HCT116 (cell line): ENCODE measurements around the gene RIMS4. TPM values are rescaled to one million over a fixed set of nuclear protein-coding genes. Genes with fewer than 3 reads are reported as not detected.

ENCODE experiments used
- ATAC-seq: fragments of 200-7000 bp; cut with Tn5 transposase; 2 replicates; pipeline ENCODE4 v1.9.1; 2020; ENCODE audit warnings: mild to moderate bottlenecking, moderate library complexity
- BruUV-seq: library from RNA; stranded (reverse); fragments of 400-500 nt; replicated peaks from 2 replicates; lab custom pipeline; 2021; lab: Mats Ljungman, UMichigan
- CTCF ChIA-PET: fragments of 300-600 bp; sonication (Branson Sonifier 250); formaldehyde crosslinking; loops from one replicate; lab custom pipeline; 2021; ENCODE audit warnings: antibody characterized with exemption; lab: Charles Lee
- POLR2A ChIA-PET: fragments of 300-600, 350-600 bp; sonication (Branson Sonifier 250); formaldehyde crosslinking; loops from one replicate; lab custom pipeline; 2021; ENCODE audit warnings: antibody characterized with exemption; lab: Charles Lee
- RAD21 ChIA-PET, 2 experiments: fragments of 300-600 bp; sonication (Branson Sonifier 250); formaldehyde crosslinking; loops; one replicate each; lab custom pipeline; 2023; ENCODE audit warnings: low total read pairs in 2 of 2; ENCODE audit not compliant: uncharacterized antibody in 2 of 2, unreplicated experiment in 2 of 2, low non-redundant PET in 1 of 2; lab: Charles Lee
- DNase-seq: peaks from one replicate; pipeline ENCODE4 v3.0.0-alpha.2; 2010; ENCODE audit warnings: low read depth, low spot score
- H2AFZ ChIP-seq: fragments of 200-600 bp; shearing (Covaris generic), sonication (generic); 2 replicates; pipeline ENCODE4 v1.6.1; 2017; ENCODE audit warnings: low read depth, mixed run types, mixed read lengths, antibody characterized with exemption, low read length; ENCODE audit not compliant: poor library complexity, severe bottlenecking
- H3K27ac ChIP-seq: 2 replicates; pipeline ENCODE4 v1.5.1; 2012; ENCODE audit warnings: low read depth, low read length
- H3K27me3 ChIP-seq: fragments of 200-600 bp; sonication (generic); 2 replicates; pipeline ENCODE4 v1.6.1; 2016; ENCODE audit warnings: mixed run types, low read length, mixed read lengths; ENCODE audit not compliant: insufficient read depth
- H3K36me3 ChIP-seq, 2 experiments: fragments of 200-500 bp in 1 of 2; fragments of 200-600 bp in 1 of 2; sonication (Bioruptor generic) in 1 of 2; sonication (generic) in 1 of 2; 2 replicates each; pipeline versions ENCODE4 v1.5.1 to v1.6.1; 2014 to 2016; ENCODE audit warnings: low read length in 2 of 2, inconsistent platforms in 1 of 2, mixed read lengths in 1 of 2, mixed run types in 1 of 2; ENCODE audit not compliant: insufficient read depth in 2 of 2, control insufficient read depth in 1 of 2
- H3K4me1 ChIP-seq, 2 experiments: fragments of 200-600 bp in 1 of 2; sonication (generic) in 1 of 2; 2 replicates each; pipeline versions ENCODE4 v1.5.1 to v1.6.1; 2012 to 2017; ENCODE audit warnings: low read length in 2 of 2, inconsistent platforms in 1 of 2, mild to moderate bottlenecking in 1 of 2, mixed read lengths in 1 of 2, mixed run types in 1 of 2, moderate library complexity in 1 of 2; ENCODE audit not compliant: insufficient read depth in 2 of 2, control insufficient read depth in 1 of 2
- H3K4me2 ChIP-seq: fragments of 200-600 bp; sonication (generic); 2 replicates; pipeline ENCODE4 v1.6.1; 2017; ENCODE audit warnings: mixed run types, low read length, mixed read lengths
- H3K4me3 ChIP-seq, 2 experiments: fragments of 200-600 bp in 1 of 2; sonication (generic) in 1 of 2; replicated peaks in 1 of 2; 2 replicates each; pipeline ENCODE4 v1.5.1; 2011 to 2016; ENCODE audit warnings: low read length in 2 of 2, control low read depth in 1 of 2, low read depth in 1 of 2, mild to moderate bottlenecking in 1 of 2, mixed read lengths in 1 of 2, mixed run types in 1 of 2
- H3K79me2 ChIP-seq: fragments of 200-600 bp; sonication (generic); 2 replicates; pipeline ENCODE4 v1.6.1; 2017; ENCODE audit warnings: mild to moderate bottlenecking, mixed run types, low read length, moderate library complexity, mixed read lengths; ENCODE audit not compliant: insufficient read depth
- H3K9ac ChIP-seq: fragments of 200-600 bp; sonication (generic); 2 replicates; pipeline ENCODE4 v1.6.1; 2016; ENCODE audit warnings: low read length, mixed read lengths
- H3K9me2 ChIP-seq: fragments of 200-600 bp; sonication (generic), shearing (Covaris generic); 2 replicates; pipeline ENCODE4 v1.6.1; 2017; ENCODE audit warnings: mixed run types, mild to moderate bottlenecking, moderate library complexity; ENCODE audit not compliant: insufficient read depth
- H3K9me3 ChIP-seq, 2 experiments: fragments of 200-500 bp in 1 of 2; fragments of 200-600 bp in 1 of 2; sonication (Bioruptor generic) in 1 of 2; sonication (generic) in 1 of 2; 2 replicates each; pipeline ENCODE4 v1.6.1; 2014 to 2017; ENCODE audit warnings: low read length in 2 of 2, mixed read lengths in 2 of 2, inconsistent platforms in 1 of 2, low read depth in 1 of 2, mild to moderate bottlenecking in 1 of 2, mixed run types in 1 of 2, moderate library complexity in 1 of 2; ENCODE audit not compliant: control insufficient read depth in 1 of 2, insufficient read depth in 1 of 2
- H4K20me1 ChIP-seq: fragments of 200-600 bp; sonication (generic), shearing (Covaris generic); 2 replicates; pipeline ENCODE4 v1.6.1; 2017; ENCODE audit warnings: mixed run types, mild to moderate bottlenecking, moderate library complexity; ENCODE audit not compliant: insufficient read depth
- CBX3 ChIP-seq: IDR thresholded peaks from 2 replicates; pipeline ENCODE4 v1.6.1; 2012; ENCODE audit warnings: low read depth
- EZH2 ChIP-seq: fragments of 200-600 bp; sonication (generic); IDR thresholded peaks from 2 replicates; pipeline ENCODE4 v1.6.1; 2017; ENCODE audit warnings: antibody characterized with exemption, mixed run types
- POLR2A ChIP-seq: IDR thresholded peaks from 2 replicates; pipeline ENCODE4 v1.7.0; 2011; ENCODE audit warnings: borderline replicate concordance; ENCODE audit not compliant: insufficient read depth, insufficient read length; ENCODE audit errors: extremely low read depth
- ZFX ChIP-seq: fragments of 450-650 bp; IDR thresholded peaks from 2 replicates; pipeline ENCODE4 v1.6.1; 2017
- ZNF274 ChIP-seq: fragments of 200-500 bp; sonication (Bioruptor generic); IDR thresholded peaks from 2 replicates; pipeline ENCODE4 v1.6.1; 2014; ENCODE audit warnings: mild to moderate bottlenecking, low read depth, low read length, inconsistent platforms
- intact Hi-C: fragments of 100-400 bp; cut with micrococcal nuclease; formaldehyde crosslinking; loops from 2 replicates; pipeline ENCODE4 v1.10.0; 2022
- total RNA-seq: library from RNA; stranded (reverse); gene quantifications from one replicate; pipeline ENCODE4 v1.2.1, GENCODE V29; 2021; ENCODE audit not compliant: unreplicated experiment

Gene RIMS4
- total RNA-seq, 1 experiment from 2014 or later, result 0.05 TPM

DNA sequence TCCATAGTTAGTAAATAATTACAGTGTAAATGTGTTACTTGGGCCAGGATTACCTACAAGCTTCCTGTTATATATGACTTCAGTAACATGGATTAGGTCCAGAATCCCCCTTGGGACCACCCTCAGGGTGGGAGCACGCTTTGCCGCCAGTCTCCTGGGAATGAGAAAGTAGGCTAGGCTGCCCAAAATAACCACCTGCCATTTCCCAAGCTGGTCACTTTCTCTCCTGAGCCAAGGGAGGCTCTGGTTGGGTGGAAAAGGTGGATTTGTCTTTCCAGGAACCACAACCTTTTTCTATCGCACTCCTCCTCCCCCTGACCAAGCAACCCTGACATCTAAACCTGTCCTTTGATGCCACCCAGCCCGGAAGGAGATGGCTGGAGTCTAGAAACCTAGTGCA is 9.6 kb upstream of the RIMS4 start (continued):
- no peak for TF ChIP-seq CBX3
- TF ChIP-seq ZNF274, result no peak
- TF ChIP-seq ZFX, result no peak
- TF ChIP-seq, all 23 proteins: peak for 0

- no TSS peak for BruUV-seq
- POLR2A ChIA-PET, result no interaction called here
Observed at GRCh38 chr20:44817143-44817910, 7.0 kb upstream of the RIMS4 start.

DNA sequence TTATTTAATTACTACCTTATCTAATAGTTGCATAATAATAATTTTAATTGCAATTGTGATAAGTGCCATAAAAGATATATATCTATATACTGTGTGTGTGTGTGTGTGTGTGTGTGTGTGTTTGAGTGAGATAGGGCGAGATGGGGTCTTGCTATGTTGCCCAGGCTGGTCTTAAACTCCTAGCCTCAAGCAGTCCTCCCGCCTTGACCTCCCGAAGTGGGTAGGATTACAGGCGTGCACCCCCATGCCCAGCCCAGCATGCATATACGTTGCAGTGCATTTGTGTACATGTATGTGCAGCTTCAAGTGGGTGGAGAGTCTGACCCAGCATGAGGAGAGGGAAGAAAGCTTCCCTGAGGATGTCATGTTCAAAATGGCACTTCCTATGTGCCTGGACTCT is 4.6 kb upstream of the RIMS4 start:
- DNase-seq (no peak), ATAC-seq (no peak)
- Histone ChIP-seq H4K20me1 (no peaks in the 10 kb centered on the region), H3K36me3 (no peaks in the 10 kb centered on the region), H3K79me2 (no peaks in the 10 kb centered on the region), H3K9me3 (no peaks in the 10 kb centered on the region), H3K4me1 (no peaks in the 10 kb centered on the region), H3K4me3 (no peak overlapping the region), H3K4me2 (no peak overlapping the region), H3K9me2 (no peaks in the 10 kb centered on the region), H2AFZ (no peak overlapping the region), H3K9ac (no peak overlapping the region), H3K27ac (no peak overlapping the region), H3K27me3 (no peaks in the 10 kb centered on the region)
- intact Hi-C loops, result no loop called here
- no peak for TF ChIP-seq EZH2
- ChIA-PET CTCF (no interaction called here), POLR2A (no interaction called here), RAD21 (no interaction called here)
- no TSS peak for BruUV-seq

More at GRCh38 chr20:44817143-44817910, 7.0 kb upstream of the RIMS4 start:
- ATAC-seq (no peak), DNase-seq (no peak)
- Histone ChIP-seq H3K9ac (no peak overlapping the region), H3K9me3 (no peaks in the 10 kb centered on the region), H3K79me2 (no peaks in the 10 kb centered on the region), H3K36me3 (no peaks in the 10 kb centered on the region), H3K27ac (no peak overlapping the region), H3K4me1 (no peaks in the 10 kb centered on the region), H3K4me3 (no peak overlapping the region), H2AFZ (no peak overlapping the region), H3K9me2 (no peaks in the 10 kb centered on the region), H3K27me3 (no peaks in the 10 kb centered on the region), H4K20me1 (no peaks in the 10 kb centered on the region), H3K4me2 (no peak overlapping the region)
- intact Hi-C loops, result no loop called here
- RAD21 ChIA-PET, result no interaction called here
- no peak for TF ChIP-seq POLR2A
- CTCF ChIA-PET, result no interaction called here
